Stimulated activated CD4-positive, alpha-beta T cell treated with anti-CD3 and anti-CD28 coated beads, Interleukin-12 subunit alpha, Interleukin-12 subunit beta, amount 100 ng/mL, for 48 hours (primary cell): ENCODE results near the gene SPDYE2.
"Not testable (repeated sequence)": the region's sequence is repeated elsewhere in the genome, so short reads cannot be mapped to it uniquely, and the experiment has no call there.

ENCODE experiments used
- DNase-seq, 3 donors: peaks; one replicate each; pipeline ENCODE4 v3.0.0-alpha.2; 2020; ENCODE audit warnings: low read depth in 2 of 3, low spot score in 1 of 3

SPDYE2 gene

DNA sequence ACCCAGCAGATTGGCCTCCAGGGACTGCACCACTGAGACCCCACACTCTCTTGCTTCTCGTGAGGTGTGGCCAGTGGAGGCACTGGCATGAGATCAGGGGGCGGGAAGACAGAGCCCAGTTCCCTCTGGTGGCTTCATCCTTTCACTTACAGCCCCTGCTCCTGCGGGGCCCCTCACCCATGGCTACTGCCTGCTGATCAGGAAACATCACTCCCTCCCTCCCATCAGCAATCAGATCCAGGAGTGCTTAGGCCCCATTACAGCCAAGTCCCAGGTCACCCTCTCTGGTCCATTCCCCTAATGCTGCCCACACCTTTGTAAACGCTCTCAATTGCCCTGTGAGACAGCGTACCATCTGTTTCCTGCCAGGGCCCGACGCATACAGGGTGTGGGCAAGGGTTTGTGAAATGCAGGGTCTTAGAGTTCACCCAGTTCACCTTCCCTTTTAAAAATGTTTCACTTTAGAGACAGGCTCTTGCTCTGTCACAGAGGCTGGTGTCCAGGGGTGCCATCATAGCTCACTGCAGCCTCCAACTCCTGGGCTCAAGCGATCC is 15.9 kb upstream of the SPDYE2 start:
- not testable (repeated sequence) for DNase-seq

DNA sequence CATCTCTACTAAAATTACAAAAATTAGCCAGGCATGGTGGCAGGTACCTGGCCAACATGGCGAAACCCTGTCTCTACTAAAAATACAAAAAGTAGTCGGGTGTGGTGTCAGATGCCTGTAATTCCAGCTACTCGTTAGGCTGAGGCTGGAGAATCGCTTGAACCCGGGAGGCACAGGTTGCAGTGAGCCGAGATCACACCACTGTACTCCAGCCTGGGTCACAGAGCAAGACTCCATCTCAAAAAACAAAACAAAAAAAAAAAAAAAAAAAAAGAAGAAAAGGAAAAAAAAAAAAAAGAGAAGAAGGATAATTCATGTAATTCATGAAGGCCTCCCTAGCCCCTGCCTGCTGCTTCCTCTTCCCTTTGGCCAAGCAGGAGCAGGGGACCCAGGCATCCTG is 10.4 kb upstream of the SPDYE2 start:
- DNase-seq, result not testable (repeated sequence)

DNA sequence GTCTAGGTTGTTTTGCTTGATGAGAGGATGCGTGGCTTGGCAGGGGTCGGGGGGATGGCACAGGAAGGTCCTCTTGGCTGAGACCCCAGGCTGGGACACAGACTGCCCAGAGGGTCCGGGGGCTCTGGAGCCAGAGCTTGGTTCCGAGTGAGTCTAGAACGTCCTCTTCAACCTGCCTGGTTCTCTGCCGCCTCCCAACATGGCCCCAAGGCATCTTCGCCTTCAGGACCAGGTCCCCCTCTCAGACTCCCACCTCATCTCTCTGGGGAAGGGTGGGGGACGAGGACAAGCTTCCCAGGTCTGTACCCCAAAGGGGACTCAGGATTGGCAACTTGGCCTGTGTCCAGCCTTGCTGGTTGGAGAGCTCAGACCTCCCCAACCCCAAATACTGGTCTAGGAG is 8.9 kb upstream of the SPDYE2 start:
- not testable (repeated sequence) for DNase-seq

DNA sequence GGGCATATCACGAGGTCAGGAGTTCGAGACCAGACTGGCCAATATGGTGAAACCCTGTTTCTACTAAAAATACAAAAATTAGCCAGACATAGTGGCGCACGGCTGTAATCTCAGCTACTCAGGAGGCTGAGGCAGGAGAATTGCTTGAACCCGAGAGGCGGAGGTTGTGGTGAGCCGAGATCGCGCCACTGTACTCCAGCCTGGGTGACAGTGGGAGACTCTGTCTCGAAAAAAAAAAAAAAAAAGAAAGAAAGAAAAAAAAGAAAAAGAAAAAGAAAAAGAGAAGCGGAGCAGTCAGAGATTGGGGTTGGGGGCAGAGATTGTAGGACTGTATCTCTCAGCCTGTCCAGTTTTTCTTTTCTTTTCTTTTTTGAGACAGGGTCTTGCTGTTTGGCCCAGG is 8.3 kb upstream of the SPDYE2 start:
- not testable (repeated sequence) for DNase-seq

DNA sequence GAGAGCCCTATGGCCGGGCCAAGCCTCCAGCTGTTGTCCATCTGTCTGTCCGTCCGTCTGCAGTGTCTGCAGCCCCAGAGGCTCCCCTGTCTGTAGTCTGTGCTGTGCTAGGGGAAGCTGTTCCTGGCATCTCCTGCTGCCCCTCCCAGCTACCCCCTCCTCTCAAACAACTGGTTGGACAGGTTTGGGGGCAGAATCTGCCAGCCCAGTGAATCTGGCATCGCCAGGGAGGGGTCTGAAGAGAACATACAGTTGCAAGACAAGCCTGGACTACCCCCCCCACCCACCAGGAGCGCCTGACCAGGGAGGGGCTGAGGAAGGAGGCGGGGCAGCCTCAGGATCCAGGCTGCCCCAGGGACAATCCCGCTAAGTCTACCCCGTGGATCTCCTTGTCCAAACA is 7.4 kb upstream of the SPDYE2 start, which contains the start of gene UPK3BL2:
Gene UPK3BL2 (minus strand): TSS at position 101 of the 400 bp plus-strand sequence. CDS start 60 bp downstream, at position 41.
- not testable (repeated sequence) for DNase-seq

DNA sequence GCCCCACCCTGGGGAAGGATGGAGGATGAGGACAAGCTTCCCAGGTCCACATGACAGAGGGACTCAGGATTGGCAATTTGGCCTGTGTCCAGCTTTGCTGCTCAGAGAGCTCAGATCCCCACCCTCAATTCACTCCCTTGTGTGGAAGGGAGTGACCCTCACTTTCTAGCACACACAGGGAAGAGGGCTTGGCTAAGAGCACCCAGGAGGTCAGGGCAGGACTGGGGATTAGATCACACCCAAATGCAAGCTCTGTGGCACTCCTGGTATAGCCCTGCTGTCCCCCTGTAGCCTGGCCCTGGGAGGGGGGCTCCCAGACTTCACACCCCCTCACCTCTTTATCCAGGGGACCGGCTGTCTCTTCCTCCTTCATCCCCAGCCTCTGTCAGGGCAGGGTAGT is 6.7 kb upstream of the SPDYE2 start:
- not testable (repeated sequence) for DNase-seq

DNA sequence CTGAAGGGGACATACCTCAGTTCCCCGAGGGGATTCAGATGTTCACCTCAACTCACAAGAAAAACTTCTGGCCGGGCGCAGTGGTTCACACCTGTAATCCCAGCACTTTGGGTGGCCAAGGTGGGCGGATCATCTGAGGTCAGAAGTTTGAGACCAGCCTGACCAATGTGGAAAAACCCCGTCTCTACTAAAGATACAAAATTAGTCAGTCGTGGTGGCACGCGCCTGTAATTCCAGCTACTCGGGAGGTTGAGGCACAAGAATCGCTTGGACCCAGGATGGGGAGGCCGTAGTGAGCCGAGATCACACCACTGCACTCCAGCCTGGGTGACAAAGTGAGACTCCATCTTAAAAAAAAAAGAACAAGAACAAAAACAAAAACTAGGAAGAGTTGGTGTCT is 5.7 kb upstream of the SPDYE2 start:
- DNase-seq, result not testable (repeated sequence)

DNA sequence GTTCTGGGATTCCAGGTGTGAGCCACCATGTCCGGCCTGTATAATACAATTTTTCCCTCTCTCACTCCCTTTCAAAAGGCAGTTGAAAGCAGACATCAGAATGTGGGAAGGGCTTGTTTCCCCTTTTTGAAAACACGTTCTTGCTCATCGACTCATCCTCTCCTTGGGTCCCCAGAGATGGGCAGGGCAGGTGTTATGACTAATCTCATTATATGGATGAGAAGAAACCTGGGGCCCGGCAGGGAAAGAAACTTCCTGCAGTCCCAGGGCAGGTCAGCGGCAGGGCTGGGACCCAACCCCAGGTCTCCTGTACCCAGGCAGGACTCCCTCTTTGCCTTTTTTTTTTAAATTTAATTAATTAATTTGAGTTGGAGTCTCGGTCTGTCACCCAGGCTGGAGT is 4.7 kb upstream of the SPDYE2 start:
- DNase-seq, result not testable (repeated sequence)

DNA sequence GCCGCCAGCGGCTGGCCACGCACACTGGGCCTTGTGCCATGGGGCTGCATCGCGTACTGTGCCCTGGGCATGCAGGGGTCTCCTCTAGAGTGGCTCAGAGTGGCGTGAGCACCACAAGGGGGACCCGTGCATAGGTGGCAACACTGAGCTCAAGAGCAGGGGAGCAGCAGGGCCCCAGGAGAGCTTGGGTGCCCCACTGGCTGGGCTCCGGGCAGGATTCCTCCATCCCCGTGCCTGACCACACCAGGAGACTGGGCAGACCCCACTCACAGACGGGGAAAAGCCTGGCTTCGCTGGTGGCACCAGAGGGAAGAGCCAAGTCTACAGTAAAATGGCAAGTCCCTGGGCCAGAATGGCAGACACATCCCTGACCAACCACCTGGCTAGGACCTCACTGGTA is 17.6 kb downstream of the SPDYE2 start:
- not testable (repeated sequence) for DNase-seq

DNA sequence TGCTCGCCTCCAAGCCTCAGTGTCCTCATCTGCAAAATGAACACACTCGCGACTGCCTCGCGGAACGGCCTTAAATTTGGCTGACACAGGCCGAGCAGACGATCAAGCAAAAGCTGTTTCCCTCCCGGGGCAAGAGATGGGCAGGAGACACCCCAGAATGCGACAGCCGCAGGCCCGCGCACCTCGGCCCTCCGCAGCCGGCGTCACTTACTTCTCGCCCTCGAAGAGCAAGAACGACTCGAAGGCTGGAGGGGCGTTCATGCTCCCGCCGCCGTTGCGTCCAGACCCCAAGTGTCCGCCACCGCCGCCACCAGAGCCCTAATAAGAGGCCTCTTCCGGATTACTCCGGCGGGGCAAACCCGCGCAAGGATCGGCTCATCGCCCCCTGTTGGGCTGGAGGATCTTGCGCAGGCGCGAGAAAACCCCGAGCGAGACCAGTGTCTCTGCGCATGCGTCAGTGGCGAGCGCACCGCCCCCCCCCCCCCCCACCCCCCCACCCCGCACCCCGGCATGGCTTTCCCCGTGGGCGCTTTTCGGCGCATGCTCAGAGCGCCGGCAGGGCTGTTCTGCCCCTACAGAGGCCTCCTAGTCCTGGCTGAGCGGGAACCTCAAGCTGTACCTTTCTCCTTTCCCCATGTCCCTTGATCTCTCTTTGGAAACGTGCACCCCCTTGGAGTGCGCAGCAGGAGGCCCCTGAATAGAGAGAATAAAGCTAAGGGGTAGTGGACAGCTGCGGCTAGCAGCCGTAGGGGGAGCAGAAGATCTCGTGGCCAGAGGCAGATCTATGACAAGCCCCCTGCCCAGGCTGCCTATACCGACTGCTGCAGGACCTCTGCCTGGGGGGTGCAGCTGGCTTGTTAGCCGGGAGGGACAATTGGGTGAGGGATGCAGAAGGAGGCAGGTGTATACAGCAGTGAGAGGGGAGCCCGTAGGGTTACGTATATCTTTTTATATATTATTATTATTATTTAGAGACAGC is 21.5 kb downstream of the SPDYE2 start, which contains the start of gene POLR2J3:
Gene POLR2J3 (minus strand): TSS at position 323 of the 979 bp plus-strand sequence. CDS start 62 bp downstream, at position 261.
- peak; percentile 97 to 100 (median 97) for DNase-seq

DNA sequence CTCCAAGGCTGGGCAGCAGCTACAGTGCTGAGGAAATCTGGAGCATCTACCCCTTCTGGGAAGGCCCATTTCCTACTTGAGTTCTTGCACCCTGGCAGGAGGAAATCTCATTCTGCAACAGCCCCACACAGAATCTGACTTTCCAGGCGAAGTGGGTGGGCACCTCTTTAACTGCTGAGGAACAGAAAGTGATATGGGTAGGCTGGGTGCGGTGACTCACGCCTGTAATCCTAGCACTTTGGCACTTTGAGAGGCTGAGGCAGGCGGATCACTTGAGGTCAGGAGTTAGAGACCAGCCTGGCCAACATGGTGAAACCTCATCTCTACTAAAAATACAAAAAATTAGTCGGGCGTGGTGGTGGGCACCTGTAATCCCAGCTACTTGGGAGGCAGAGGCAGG is 23.6 kb downstream of the SPDYE2 start:
- not testable (repeated sequence) for DNase-seq

DNA sequence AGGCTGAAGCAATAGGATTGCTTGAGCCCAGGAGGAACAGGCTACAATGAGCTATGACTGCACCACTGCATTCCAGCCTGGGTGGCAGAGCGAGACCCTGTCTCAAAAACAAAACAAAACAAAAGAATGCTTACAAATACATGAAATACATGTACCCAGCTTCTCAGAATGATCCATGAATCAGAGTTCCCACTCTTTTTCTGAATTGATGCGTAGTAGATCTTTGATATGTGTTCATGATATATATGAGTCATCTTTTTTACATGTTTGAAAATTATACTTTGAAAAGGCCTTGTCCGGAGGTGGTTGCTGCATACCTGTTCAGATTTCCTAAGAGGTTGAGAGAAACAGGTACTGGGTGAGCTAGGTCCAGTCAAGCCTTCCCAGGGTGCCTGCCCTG is 25.3 kb downstream of the SPDYE2 start:
- not testable (repeated sequence) for DNase-seq

DNA sequence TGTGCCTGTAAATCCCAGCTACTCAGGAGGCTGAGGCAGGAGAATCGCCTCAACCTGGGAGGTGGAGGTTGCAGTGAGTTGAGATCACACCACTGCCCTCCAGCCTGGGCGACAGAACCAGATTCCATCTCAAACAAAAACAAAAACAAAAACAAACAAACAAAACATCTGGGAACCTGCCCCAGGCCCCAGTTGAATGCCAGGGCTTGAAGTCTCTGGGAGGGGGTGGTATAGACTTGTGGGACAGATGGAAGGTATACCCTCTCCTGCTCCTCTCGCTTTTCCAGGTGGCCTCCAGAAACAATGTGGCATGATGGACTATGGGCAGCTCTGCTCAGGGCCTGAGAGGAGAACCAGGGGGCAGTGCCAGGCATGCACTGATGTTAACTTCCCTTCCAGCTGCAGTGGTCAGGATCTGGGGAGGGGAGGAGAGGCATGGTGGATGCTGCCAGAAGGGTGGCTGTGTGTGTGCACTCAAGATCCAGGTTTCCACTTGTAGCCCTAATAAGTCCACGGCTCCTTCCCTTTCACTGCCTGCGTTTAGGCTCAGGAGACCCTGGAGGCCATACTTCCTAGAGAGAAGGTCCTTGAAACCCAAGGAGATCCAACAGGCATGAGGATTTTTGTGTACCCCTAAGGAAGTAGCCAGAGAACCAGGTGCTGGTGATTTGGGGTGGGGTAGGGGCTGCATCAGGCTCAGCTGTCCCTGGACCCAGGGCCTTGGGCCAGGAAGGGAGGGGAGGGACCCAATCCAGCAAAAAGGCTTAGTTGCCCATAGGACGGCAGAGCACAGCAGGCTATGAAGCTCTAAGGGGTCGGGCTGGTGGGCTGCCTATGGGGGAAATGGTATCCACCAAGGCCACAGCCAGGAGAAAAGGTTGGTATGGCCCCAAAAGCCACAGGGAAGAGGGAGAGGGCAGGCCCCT is 26.6 kb downstream of the SPDYE2 start:
- DNase-seq, result not testable (repeated sequence)

DNA sequence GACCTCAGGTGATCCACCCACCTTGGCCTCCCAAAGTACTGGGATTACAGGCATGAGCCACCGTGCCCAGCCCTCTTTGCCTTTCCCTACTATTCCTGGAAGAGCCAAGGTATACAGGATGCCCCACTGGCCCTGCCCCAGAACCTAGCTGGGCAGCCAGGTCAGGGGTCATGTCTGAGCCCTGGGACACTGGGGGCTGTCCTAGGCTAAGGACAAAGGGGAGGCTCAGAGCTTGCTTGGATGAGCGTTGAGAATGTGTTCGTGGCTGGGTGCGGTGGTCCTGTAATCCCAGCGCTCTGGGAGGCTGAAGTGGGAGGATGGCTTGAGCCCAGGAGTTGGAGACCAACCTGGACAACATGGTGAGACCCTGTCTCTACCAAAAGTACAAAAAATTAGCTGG is 27.5 kb downstream of the SPDYE2 start:
- not testable (repeated sequence) for DNase-seq

DNA sequence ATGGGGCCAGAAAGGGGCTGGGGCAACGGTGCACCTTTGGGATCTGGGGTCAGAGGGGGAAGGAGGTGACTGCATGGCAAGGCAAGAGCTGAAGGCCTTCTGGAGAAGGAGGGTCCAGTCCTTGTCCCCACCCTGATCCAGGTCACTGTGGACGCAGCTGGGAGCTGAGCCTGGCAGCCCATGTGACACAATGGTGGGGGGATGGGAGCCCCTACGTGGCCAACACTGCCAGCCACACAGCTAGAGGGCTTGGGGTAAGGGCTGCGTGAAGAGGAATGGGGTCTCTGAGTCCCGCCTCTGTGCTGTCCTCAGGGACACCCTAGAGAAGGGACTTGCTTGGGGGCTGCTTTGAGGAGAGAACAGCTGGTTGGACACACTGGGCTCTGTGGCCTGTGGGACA is 30.7 kb downstream of the SPDYE2 start:
- not testable (repeated sequence) for DNase-seq

DNA sequence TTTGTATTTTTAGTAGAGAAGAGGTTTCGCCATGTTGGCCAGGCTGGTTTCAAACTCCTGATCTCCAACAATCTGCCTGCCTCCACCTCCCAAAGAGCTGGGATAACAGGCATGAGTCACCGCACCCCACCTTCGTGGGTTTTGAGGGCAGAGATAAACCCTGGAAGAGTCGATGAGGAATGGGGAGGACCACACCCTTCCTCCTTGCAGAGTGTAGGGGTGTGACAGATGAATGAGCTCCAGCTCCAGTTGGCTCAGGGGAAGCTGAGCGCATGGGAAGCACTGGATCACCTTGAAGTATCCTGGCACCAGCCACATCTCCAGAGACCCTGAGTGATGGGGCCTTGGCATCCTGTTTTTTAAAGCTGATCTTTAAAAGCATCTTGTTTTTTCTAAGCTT is 32.5 kb downstream of the SPDYE2 start:
- not testable (repeated sequence) for DNase-seq

DNA sequence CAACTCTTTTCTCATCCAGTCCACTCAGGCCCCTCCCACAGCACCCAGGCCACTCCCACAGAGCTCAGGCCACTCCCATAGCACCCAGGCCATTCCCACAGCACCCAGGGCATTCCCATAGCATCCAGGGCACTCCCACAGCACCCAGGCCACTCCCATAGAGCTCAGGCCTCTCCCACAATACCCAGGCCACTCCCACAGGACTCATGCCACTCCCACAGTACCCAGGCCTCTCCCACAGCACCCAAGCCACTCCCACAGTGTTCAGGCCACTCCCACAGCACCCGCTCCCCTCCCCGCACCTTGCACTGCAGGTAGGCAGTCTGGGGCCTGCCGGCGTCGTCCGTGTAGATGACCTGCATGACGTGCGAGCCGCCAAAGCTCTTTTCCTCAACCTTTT is 38.8 kb downstream of the SPDYE2 start:
- not testable (repeated sequence) for DNase-seq

DNA sequence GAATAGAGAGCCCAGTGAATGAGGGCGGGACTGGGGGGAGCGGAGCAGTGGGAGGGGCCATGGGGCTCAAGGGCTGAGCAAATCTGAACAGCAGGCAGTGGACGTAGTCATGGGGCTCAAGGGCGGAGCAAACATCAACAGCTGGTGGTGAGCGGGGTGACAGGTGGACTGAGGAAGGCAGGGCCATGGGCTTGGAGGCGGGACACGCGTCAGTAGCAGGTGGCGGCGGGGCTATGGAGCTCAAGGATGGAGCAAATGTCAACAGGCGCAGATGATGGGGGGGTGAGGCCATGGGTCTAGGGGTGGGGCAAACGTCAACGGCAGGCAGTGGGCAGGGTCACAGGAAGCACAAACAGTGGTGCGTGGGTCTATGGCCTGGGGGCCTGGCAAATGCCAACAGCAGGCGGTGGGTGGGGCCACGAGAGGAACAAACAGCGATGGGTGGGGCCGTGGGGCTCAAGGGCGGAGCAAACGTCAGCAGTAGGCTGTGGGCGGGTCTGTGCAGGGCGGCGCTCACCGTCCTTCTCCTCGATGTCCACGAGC is 41.5 kb downstream of the SPDYE2 start:
- DNase-seq, result not testable (repeated sequence)

DNA sequence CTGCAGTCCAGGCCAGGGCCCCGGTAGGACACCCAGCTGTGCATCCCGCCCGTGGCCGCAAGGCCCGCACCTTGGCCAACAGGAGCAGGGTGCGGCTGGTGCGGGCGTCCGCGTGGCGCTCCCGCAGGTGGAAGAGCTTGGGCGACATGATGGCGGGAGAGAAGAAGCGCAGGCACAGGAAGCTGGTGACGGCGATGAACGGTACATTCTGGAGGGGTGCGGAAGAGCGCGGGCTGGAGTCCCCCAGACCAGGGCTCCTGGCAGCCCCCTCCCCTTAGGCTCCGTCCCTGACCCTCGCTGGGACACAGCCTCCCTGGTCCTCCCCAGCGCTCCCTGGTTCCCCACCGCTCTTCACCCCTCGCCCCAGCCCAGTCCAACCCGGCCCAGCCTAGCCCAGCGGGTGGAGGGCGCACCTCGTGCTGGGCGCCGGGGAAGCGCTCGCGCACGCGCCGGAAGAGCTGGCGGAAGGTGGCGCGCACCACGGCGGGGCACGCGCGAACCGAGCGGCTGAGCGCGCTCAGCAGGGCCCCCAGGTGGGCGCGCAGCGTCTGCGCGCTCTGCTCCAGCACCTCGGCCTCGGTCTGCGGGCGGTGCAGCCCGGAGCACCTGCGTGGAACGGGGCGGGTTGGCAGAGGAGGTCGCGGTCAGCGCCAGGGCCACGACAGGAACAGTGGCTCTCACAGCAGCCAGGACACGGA is 42.8 kb downstream of the SPDYE2 start:
- DNase-seq, result not testable (repeated sequence)

DNA sequence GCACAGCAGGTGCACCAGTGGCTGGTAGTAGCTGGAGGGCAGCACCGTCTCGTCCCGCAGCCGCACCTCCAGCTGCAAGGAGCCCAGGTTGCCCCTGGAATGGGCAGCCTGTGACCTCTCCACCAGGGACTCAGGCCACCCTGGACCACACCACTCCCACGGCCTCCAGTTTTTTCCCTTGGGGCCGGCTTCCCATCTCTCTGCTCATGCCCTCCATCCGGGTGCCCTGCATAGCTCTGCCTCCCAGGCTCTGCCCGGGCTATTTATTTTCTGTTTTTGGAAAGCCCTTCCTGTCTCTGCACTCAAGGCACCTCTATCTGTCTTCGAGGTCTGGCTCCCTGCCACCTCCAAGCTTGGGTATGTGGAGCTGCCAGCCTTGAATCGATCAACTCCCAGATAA is 45.0 kb downstream of the SPDYE2 start:
- DNase-seq, result not testable (repeated sequence)
